ENCODE data around the gene MCF2L. TPM values are rescaled to one million over a fixed set of nuclear protein-coding genes. Genes with fewer than 3 reads are reported as not detected.
A peak's percentile ranks its signal among the peaks of the same experiment; 100 is the strongest.

Gene MCF2L
- total and polyA plus RNA-seq, 7 experiments from 2014 or later: 0.51 to 32.6 (median 19.7) TPM

DNA sequence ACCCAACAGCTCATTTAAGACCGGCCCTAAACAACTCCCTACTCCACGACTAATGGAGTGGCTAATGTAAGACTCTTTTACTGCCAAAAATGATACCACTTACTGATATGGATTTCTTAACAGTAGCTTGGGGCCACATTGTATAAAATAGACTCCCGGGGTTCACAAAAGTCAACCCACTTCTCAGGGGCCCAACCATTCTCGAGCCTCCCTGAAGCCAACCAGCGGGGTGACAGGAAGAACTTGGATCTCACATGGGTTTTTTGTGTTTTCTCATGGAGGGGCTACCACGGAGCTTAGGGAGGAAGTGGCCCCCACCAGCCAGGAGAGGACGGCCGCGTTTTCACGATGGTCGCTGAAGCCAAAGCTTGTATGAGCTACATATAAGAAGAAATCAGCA is 8.1 kb downstream of the MCF2L start:
- DNase-seq (no peak), ATAC-seq (no peak)
- CTCF ChIA-PET: no interaction called here
- H3K27ac Mint-ChIP-seq: no peak overlapping the region
- H3K9me3 ChIP-seq (ENCODE audit: control insufficient read depth in 2 of 3, low read length in 3 of 3): no peaks in the 10 kb centered on the region
- no peak overlapping the region for H3K27ac ChIP-seq (ENCODE audit: low read depth, low read length)
- H3K4me1 ChIP-seq (ENCODE audit: control insufficient read depth in 2 of 2, insufficient read depth in 2 of 2, low read length in 2 of 2): no peaks in the 10 kb centered on the region
- peaks cover 0 to 5% (median 0%) of the 10 kb centered on the region in 11 donors for H3K9me3 Mint-ChIP-seq
- peaks cover 0 to 25% (median 10%) of the 10 kb centered on the region in 5 donors for H3K36me3 Mint-ChIP-seq
- no peak overlapping the region for H3K4me3 ChIP-seq (ENCODE audit: low read length)
- intact Hi-C loops (cut with micrococcal nuclease): no loop called here
- H3K4me3 Mint-ChIP-seq: no peak overlapping the region
- peaks cover 0 to 21% (median 11%) of the 10 kb centered on the region in 7 donors for H3K4me1 Mint-ChIP-seq
- H3K36me3 ChIP-seq (ENCODE audit: control insufficient read depth in 2 of 3, insufficient read depth in 3 of 3, low read length in 3 of 3): peaks cover 0 to 3% (median 0%) of the 10 kb centered on the region in 3 experiments
- H3K27me3 Mint-ChIP-seq: no peaks in the 10 kb centered on the region
- H3K27me3 ChIP-seq (ENCODE audit: control insufficient read depth in 2 of 2, insufficient read depth in 2 of 2, low read length in 2 of 2): no peaks in the 10 kb centered on the region
- POLR2A ChIA-PET: no interaction called here

DNA sequence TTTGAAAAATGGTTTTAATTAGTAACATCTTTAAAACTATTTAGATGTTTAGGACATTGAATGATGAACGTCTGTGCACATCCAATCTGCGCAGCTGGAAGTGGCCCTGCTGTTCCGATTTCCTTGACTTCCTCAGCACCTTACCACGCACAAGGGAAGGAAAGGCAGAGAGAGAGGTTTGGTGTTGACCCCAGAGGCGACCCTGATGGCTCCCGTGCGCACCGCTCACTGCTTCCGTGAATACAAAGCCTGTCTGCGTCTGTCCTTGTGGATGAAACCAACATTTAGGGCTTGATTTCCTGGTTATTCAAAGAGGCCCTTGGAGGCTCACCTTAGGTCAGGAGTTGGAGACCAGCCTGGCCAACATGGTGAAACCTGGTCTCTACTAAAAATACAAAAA is 8.5 kb downstream of the MCF2L start:
- intact Hi-C loops (cut with micrococcal nuclease): no loop called here
- H3K36me3 ChIP-seq (ENCODE audit: control insufficient read depth in 2 of 3, insufficient read depth in 3 of 3, low read length in 3 of 3): peaks cover 0 to 3% (median 0%) of the 10 kb centered on the region in 3 experiments
- H3K27ac Mint-ChIP-seq: no peak overlapping the region
- H3K27me3 Mint-ChIP-seq: no peaks in the 10 kb centered on the region
- no peak for DNase-seq
- H3K4me3 ChIP-seq (ENCODE audit: low read length): no peak overlapping the region
- peak overlapping the region in 1 of 10 donors; percentile 59 for H3K4me3 Mint-ChIP-seq
- no peak for ATAC-seq
- H3K4me1 Mint-ChIP-seq: peaks cover 0 to 17% (median 6%) of the 10 kb centered on the region in 7 donors
- ChIA-PET POLR2A (no interaction called here), CTCF (no interaction called here)
- H3K36me3 Mint-ChIP-seq: peaks cover 0 to 25% (median 10%) of the 10 kb centered on the region in 5 donors
- no peaks in the 10 kb centered on the region for H3K27me3 ChIP-seq (ENCODE audit: control insufficient read depth in 2 of 2, insufficient read depth in 2 of 2, low read length in 2 of 2)
- peaks cover 0 to under 1% (median 0%) of the 10 kb centered on the region in 11 donors for H3K9me3 Mint-ChIP-seq
- no peaks in the 10 kb centered on the region for H3K9me3 ChIP-seq (ENCODE audit: control insufficient read depth in 2 of 3, low read length in 3 of 3)
- no peak overlapping the region for H3K27ac ChIP-seq (ENCODE audit: low read depth, low read length)
- no peaks in the 10 kb centered on the region for H3K4me1 ChIP-seq (ENCODE audit: control insufficient read depth in 2 of 2, insufficient read depth in 2 of 2, low read length in 2 of 2)

DNA sequence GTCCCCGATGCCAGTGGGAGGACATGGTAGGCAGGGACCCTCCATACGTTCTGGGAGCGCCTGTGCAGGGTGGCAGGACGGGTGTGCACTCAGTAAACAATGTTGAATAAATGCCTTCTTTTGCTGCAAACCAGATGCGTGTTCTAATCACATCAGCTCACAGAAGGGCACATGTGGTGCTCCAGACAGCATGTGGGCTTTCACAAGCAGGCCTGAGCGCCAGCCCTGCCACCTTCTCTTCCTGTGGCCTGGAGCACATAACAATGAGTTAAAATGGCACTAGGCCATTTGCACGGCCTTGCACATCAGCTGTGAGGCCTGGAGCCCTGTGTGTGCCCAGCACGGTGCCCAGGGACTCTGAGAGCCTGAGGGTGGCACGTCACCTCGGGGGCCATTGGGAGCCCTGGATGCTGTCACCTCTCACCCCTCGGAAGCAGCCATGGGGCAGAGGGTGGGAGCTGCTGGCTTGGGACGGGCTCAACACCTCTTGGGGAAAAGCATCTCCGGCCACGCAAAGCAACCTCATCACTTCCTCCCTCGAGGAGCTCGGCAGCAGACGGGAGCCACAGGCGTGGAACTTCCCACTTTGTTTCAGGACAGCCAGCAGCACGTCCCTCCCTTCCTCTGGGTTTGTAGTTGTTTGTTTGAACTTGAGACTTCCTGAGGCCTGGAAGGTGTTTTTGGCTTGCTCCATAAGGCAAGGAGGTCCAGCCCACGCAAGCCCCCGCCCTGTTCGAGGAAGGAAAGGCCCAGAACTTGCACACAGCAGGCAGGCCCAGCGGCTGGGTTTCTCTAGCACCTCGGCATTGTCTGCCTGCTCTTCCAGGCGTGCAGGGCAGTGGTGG is 9.8 kb downstream of the MCF2L start:
- Histone ChIP-seq H3K4me1 (ENCODE audit: control insufficient read depth in 2 of 2, insufficient read depth in 2 of 2, low read length in 2 of 2) (no peaks in the 10 kb centered on the region), H3K36me3 (ENCODE audit: control insufficient read depth in 2 of 3, insufficient read depth in 3 of 3, low read length in 3 of 3) (peaks cover 0 to 3% (median 0%) of the 10 kb centered on the region in 3 experiments), H3K27ac (ENCODE audit: low read depth, low read length) (no peak overlapping the region), H3K4me3 (ENCODE audit: low read length) (no peak overlapping the region), H3K9me3 (ENCODE audit: control insufficient read depth in 2 of 3, low read length in 3 of 3) (no peaks in the 10 kb centered on the region), H3K27me3 (ENCODE audit: control insufficient read depth in 2 of 2, insufficient read depth in 2 of 2, low read length in 2 of 2) (no peaks in the 10 kb centered on the region)
- no peaks in the 10 kb centered on the region for H3K27me3 Mint-ChIP-seq
- peaks cover 0 to 20% (median 10%) of the 10 kb centered on the region in 5 donors for H3K36me3 Mint-ChIP-seq
- no peak overlapping the region for H3K27ac Mint-ChIP-seq
- no peaks in the 10 kb centered on the region for H3K9me3 Mint-ChIP-seq
- intact Hi-C loops (cut with micrococcal nuclease): no loop called here
- H3K4me1 Mint-ChIP-seq: peaks cover 0 to 16% (median 4%) of the 10 kb centered on the region in 7 donors
- no peak overlapping the region for H3K4me3 Mint-ChIP-seq
- CTCF ChIA-PET: no interaction called here
- DNase-seq (no peak), ATAC-seq (no peak)
- POLR2A ChIA-PET: no interaction called here

DNA sequence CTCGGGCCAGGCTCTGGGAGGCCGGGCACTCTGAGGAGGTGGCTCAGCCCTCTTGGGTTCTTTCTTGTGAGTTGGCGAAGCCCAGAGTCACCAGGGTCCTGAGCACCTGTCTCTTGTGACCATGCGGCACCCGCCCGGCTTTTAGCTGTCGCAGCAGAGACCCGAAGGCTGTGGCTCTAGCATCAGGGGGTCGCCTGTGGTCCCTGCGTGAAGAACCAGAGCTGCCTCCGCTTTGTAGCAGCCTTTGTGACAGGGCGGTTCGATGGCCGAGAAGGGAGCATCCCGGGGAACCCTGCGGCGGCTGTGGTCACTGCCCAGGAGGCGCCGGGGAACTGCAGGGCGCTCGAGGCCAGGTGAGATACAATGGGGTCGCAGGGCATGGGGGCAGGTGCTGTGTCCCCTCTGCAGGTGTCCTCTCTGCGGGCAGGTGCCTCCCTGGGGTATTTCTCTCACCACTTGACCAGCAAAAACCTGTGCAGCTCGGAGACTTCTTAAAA is 10.4 kb downstream of the MCF2L start:
- Histone ChIP-seq H3K27ac (ENCODE audit: low read depth, low read length) (no peak overlapping the region), H3K36me3 (ENCODE audit: control insufficient read depth in 2 of 3, insufficient read depth in 3 of 3, low read length in 3 of 3) (no peaks in the 10 kb centered on the region), H3K27me3 (ENCODE audit: control insufficient read depth in 2 of 2, insufficient read depth in 2 of 2, low read length in 2 of 2) (no peaks in the 10 kb centered on the region), H3K9me3 (ENCODE audit: control insufficient read depth in 2 of 3, low read length in 3 of 3) (no peaks in the 10 kb centered on the region), H3K4me3 (ENCODE audit: low read length) (no peak overlapping the region), H3K4me1 (ENCODE audit: control insufficient read depth in 2 of 2, insufficient read depth in 2 of 2, low read length in 2 of 2) (no peaks in the 10 kb centered on the region)
- H3K27ac Mint-ChIP-seq: no peak overlapping the region
- intact Hi-C loops (cut with micrococcal nuclease): no loop called here
- ATAC-seq: no peak
- H3K4me3 Mint-ChIP-seq: no peak overlapping the region
- peaks cover 0 to 15% (median 4%) of the 10 kb centered on the region in 7 donors for H3K4me1 Mint-ChIP-seq
- ChIA-PET CTCF (no interaction called here), POLR2A (no interaction called here)
- no peak for DNase-seq
- H3K36me3 Mint-ChIP-seq: peaks cover 0 to 16% (median 10%) of the 10 kb centered on the region in 5 donors
- H3K27me3 Mint-ChIP-seq: no peaks in the 10 kb centered on the region
- no peaks in the 10 kb centered on the region for H3K9me3 Mint-ChIP-seq

DNA sequence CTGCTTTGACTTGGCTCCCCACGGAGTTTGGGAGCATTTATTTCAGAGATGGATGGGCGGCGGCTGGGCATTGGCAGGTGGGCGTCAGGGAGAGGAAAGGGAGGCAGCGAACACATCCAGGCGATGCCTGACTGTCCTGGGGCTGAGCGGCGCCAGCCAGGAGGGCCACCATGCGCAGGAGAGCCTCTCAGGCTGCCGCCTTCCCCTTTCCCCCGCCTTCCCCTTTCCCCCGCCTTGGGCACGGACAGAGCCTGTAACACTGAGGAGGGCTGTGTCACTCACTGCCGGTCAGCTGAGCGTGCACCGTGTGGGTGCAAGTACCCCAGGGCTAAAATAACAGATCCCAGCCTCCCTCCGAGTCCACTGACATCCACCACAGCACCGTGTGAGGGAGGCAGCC is 11.4 kb downstream of the MCF2L start:
- peaks cover 0 to 12% (median 10%) of the 10 kb centered on the region in 5 donors for H3K36me3 Mint-ChIP-seq
- intact Hi-C loops (cut with micrococcal nuclease): no loop called here
- no peaks in the 10 kb centered on the region for H3K9me3 ChIP-seq (ENCODE audit: control insufficient read depth in 2 of 3, low read length in 3 of 3)
- H3K36me3 ChIP-seq (ENCODE audit: control insufficient read depth in 2 of 3, insufficient read depth in 3 of 3, low read length in 3 of 3): no peaks in the 10 kb centered on the region
- no peak overlapping the region for H3K27ac ChIP-seq (ENCODE audit: low read depth, low read length)
- H3K27me3 Mint-ChIP-seq: no peaks in the 10 kb centered on the region
- DNase-seq (no peak), ATAC-seq (peak; percentile 27)
- ChIA-PET POLR2A (no interaction called here), CTCF (no interaction called here)
- no peaks in the 10 kb centered on the region for H3K27me3 ChIP-seq (ENCODE audit: control insufficient read depth in 2 of 2, insufficient read depth in 2 of 2, low read length in 2 of 2)
- H3K4me1 ChIP-seq (ENCODE audit: control insufficient read depth in 2 of 2, insufficient read depth in 2 of 2, low read length in 2 of 2): no peaks in the 10 kb centered on the region
- no peaks in the 10 kb centered on the region for H3K9me3 Mint-ChIP-seq
- peak overlapping the region in 1 of 10 donors; percentile 53 for H3K4me3 Mint-ChIP-seq
- no peak overlapping the region for H3K27ac Mint-ChIP-seq
- no peak overlapping the region for H3K4me3 ChIP-seq (ENCODE audit: low read length)
- peaks cover 0 to 15% (median 4%) of the 10 kb centered on the region in 7 donors for H3K4me1 Mint-ChIP-seq

DNA sequence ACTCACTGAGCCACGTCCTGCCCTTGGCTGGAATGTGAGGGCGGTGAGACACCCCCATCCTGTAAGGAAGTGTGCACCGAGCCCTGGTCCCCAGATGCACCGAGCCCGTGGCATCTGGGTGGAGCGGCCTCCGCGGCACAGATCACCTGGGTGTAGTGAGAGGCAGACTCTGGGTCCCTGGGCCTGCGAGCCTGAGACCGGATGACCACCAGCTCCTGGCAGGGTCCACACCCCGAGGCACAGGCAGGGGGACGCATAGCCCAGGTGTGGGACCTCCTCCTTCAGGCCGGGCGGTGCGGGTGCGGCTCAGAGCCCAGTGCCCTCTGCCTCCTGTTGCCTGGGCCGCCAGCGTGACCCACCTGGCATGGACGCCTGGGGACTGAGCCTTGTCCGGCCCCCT is 12.4 kb downstream of the MCF2L start:
- no peaks in the 10 kb centered on the region for H3K4me1 ChIP-seq (ENCODE audit: control insufficient read depth in 2 of 2, insufficient read depth in 2 of 2, low read length in 2 of 2)
- H3K36me3 ChIP-seq (ENCODE audit: control insufficient read depth in 2 of 3, insufficient read depth in 3 of 3, low read length in 3 of 3): no peaks in the 10 kb centered on the region
- DNase-seq: no peak
- Mint-ChIP-seq H3K4me1 (peaks cover 0 to 15% (median 4%) of the 10 kb centered on the region in 7 donors), H3K9me3 (no peaks in the 10 kb centered on the region), H3K27me3 (no peaks in the 10 kb centered on the region), H3K4me3 (no peak overlapping the region), H3K27ac (peak overlapping the region in 1 of 9 donors; percentile 14), H3K36me3 (peaks cover 0 to 10% (median 6%) of the 10 kb centered on the region in 5 donors)
- intact Hi-C loops (cut with micrococcal nuclease): no loop called here
- H3K4me3 ChIP-seq (ENCODE audit: low read length): no peak overlapping the region
- ChIA-PET POLR2A (no interaction called here), CTCF (no interaction called here)
- no peak for ATAC-seq
- H3K9me3 ChIP-seq (ENCODE audit: control insufficient read depth in 2 of 3, low read length in 3 of 3): no peaks in the 10 kb centered on the region
- H3K27me3 ChIP-seq (ENCODE audit: control insufficient read depth in 2 of 2, insufficient read depth in 2 of 2, low read length in 2 of 2): no peaks in the 10 kb centered on the region
- H3K27ac ChIP-seq (ENCODE audit: low read depth, low read length): no peak overlapping the region

All from naive thymus-derived CD4-positive, alpha-beta T cell (primary cell).